Measurements from ENCODE around the gene MAP3K5. TPM values are rescaled to one million over a fixed set of nuclear protein-coding genes. Genes with fewer than 3 reads are reported as not detected.
"Not testable (repeated sequence)": the region's sequence is repeated elsewhere in the genome, so short reads cannot be mapped to it uniquely, and the experiment has no call there.

MAP3K5 gene
- total RNA-seq, 1 experiment from 2014 or later, result 8.1 TPM

DNA sequence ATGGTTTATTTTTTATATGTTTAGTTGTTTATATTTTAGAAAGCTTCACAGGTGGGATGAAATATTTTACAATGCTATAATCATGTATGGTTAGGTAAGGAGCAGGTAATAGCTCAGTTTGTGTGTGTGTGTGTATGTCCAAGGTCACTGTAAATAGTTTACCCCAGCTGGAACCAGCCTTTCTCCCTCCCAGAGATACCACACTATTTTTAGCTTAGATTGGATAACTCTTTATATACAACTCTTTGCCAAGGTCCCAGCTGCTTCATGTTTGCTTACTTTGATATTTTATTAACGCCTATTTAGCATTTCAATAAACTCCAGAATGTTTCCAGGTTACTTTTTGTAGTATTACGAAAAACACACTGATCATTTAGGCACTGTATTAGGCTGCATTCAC lies 28.3 kb upstream of the MAP3K5 start:
- intact Hi-C loops (cut with micrococcal nuclease; ENCODE audit: unreplicated experiment), result no loop called here
- ChIA-PET POLR2A (no interaction called here), CTCF (interaction anchor here (0.7 kb wide), 1 partner anchor 176 kb away, joined by 3 read pairs; no protein-coding TSS in a partner anchor)
- ATAC-seq (no peak), DNase-seq (ENCODE audit: low read depth, low spot score) (no peak)
- in situ Hi-C loops (cut with HindIII; ENCODE audit: low pct_unique_long_range_greater_than_20kb, low sequenced_read_pairs), result no loop called here
- Histone ChIP-seq H3K4me1 (ENCODE audit: control insufficient read depth, insufficient read depth, low read length) (peaks cover 3% of the 10 kb centered on the region; the same call in 1 of the 2 replicates), H3K27ac (ENCODE audit: low read length) (no peak overlapping the region), H3K36me3 (ENCODE audit: control insufficient read depth, insufficient read depth, low read length) (no peaks in the 10 kb centered on the region), H3K9me3 (ENCODE audit: control insufficient read depth, insufficient read depth, low read depth, low read length) (no peaks in the 10 kb centered on the region), H3K4me3 (ENCODE audit: low read depth in 2 of 2, low read length in 2 of 2) (no peak overlapping the region), H3K27me3 (ENCODE audit: control insufficient read depth, insufficient read depth, low read length) (no peaks in the 10 kb centered on the region)
- no TSS peak for BruUV-seq (replicated peaks)
- TF ChIP-seq TCF7L2 (IDR thresholded peaks at IDR 0.05; ENCODE audit: low read depth, low read length), result no peak
- no peak for TF ChIP-seq SIN3A (IDR thresholded peaks at IDR 0.05; ENCODE audit: borderline replicate concordance, insufficient read depth, low read depth, low read length)
- TF ChIP-seq, protein P1, sequence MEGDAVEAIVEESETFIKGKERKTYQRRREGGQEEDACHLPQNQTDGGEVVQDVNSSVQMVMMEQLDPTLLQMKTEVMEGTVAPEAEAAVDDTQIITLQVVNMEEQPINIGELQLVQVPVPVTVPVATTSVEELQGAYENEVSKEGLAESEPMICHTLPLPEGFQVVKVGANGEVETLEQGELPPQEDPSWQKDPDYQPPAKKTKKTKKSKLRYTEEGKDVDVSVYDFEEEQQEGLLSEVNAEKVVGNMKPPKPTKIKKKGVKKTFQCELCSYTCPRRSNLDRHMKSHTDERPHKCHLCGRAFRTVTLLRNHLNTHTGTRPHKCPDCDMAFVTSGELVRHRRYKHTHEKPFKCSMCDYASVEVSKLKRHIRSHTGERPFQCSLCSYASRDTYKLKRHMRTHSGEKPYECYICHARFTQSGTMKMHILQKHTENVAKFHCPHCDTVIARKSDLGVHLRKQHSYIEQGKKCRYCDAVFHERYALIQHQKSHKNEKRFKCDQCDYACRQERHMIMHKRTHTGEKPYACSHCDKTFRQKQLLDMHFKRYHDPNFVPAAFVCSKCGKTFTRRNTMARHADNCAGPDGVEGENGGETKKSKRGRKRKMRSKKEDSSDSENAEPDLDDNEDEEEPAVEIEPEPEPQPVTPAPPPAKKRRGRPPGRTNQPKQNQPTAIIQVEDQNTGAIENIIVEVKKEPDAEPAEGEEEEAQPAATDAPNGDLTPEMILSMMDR (IDR thresholded peaks at IDR 0.05), result no peak
- TF ChIP-seq, protein P2, sequence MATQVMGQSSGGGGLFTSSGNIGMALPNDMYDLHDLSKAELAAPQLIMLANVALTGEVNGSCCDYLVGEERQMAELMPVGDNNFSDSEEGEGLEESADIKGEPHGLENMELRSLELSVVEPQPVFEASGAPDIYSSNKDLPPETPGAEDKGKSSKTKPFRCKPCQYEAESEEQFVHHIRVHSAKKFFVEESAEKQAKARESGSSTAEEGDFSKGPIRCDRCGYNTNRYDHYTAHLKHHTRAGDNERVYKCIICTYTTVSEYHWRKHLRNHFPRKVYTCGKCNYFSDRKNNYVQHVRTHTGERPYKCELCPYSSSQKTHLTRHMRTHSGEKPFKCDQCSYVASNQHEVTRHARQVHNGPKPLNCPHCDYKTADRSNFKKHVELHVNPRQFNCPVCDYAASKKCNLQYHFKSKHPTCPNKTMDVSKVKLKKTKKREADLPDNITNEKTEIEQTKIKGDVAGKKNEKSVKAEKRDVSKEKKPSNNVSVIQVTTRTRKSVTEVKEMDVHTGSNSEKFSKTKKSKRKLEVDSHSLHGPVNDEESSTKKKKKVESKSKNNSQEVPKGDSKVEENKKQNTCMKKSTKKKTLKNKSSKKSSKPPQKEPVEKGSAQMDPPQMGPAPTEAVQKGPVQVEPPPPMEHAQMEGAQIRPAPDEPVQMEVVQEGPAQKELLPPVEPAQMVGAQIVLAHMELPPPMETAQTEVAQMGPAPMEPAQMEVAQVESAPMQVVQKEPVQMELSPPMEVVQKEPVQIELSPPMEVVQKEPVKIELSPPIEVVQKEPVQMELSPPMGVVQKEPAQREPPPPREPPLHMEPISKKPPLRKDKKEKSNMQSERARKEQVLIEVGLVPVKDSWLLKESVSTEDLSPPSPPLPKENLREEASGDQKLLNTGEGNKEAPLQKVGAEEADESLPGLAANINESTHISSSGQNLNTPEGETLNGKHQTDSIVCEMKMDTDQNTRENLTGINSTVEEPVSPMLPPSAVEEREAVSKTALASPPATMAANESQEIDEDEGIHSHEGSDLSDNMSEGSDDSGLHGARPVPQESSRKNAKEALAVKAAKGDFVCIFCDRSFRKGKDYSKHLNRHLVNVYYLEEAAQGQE (IDR thresholded peaks at IDR 0.05; ENCODE audit: insufficient read depth in 1 of 2, low read depth in 2 of 2, low read length in 1 of 2), result no peak
- TF ChIP-seq POLR2AphosphoS5 (IDR thresholded peaks at IDR 0.05; ENCODE audit: low read depth, low read length), result no peak

GRCh38 chr6:136816656-136817055 lies 24.4 kb upstream of the MAP3K5 start:
- Histone ChIP-seq H3K4me1 (ENCODE audit: control insufficient read depth, insufficient read depth, low read length) (peaks cover under 1% of the 10 kb centered on the region; the same call in 1 of the 2 replicates), H3K4me3 (ENCODE audit: low read depth in 2 of 2, low read length in 2 of 2) (no peak overlapping the region), H3K9me3 (ENCODE audit: control insufficient read depth, insufficient read depth, low read depth, low read length) (no peaks in the 10 kb centered on the region), H3K27me3 (ENCODE audit: control insufficient read depth, insufficient read depth, low read length) (no peaks in the 10 kb centered on the region), H3K36me3 (ENCODE audit: control insufficient read depth, insufficient read depth, low read length) (no peaks in the 10 kb centered on the region), H3K27ac (ENCODE audit: low read length) (no peak overlapping the region)
- TF ChIP-seq TCF7L2 (IDR thresholded peaks at IDR 0.05; ENCODE audit: low read depth, low read length) (no peak), SIN3A (IDR thresholded peaks at IDR 0.05; ENCODE audit: borderline replicate concordance, insufficient read depth, low read depth, low read length) (no peak), POLR2AphosphoS5 (IDR thresholded peaks at IDR 0.05; ENCODE audit: low read depth, low read length) (no peak)
- TF ChIP-seq, protein P1 (IDR thresholded peaks at IDR 0.05), result no peak
- TF ChIP-seq, protein P2 (IDR thresholded peaks at IDR 0.05; ENCODE audit: insufficient read depth in 1 of 2, low read depth in 2 of 2, low read length in 1 of 2), result no peak
- POLR2A ChIA-PET, result no interaction called here
- in situ Hi-C loops (cut with HindIII; ENCODE audit: low pct_unique_long_range_greater_than_20kb, low sequenced_read_pairs) (no loop called here), intact Hi-C loops (cut with micrococcal nuclease; ENCODE audit: unreplicated experiment) (no loop called here)
- CTCF ChIA-PET, result no interaction called here
- BruUV-seq (replicated peaks), result no TSS peak
- DNase-seq (ENCODE audit: low read depth, low spot score) (no peak), ATAC-seq (no peak)

DNA sequence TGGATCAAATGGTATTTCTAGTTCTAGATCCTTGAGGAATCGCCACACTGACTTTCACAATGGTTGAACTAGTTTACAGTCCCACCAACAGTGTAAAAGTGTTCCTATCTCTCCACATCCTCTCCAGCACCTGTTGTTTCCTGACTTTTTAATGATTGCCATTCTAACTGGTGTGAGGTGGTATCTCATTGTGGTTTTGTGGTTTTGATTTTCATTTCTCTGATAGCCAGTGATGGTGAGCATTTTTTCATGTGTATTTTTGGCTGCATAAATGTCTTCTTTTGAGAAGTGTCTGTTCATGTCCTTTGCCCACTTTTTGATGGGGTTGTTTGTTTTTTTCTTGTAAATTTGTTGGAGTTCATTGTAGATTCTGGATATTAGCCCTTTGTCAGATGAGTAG lies 23.3 kb upstream of the MAP3K5 start:
- H3K27ac ChIP-seq (ENCODE audit: low read length); in situ Hi-C loops (cut with HindIII; ENCODE audit: low pct_unique_long_range_greater_than_20kb, low sequenced_read_pairs); BruUV-seq (replicated peaks); H3K4me1 ChIP-seq (ENCODE audit: control insufficient read depth, insufficient read depth, low read length); DNase-seq (ENCODE audit: low read depth, low spot score); H3K9me3 ChIP-seq (ENCODE audit: control insufficient read depth, insufficient read depth, low read depth, low read length); ATAC-seq; POLR2A ChIA-PET; H3K36me3 ChIP-seq (ENCODE audit: control insufficient read depth, insufficient read depth, low read length); H3K4me3 ChIP-seq (ENCODE audit: low read depth in 2 of 2, low read length in 2 of 2); CTCF ChIA-PET; H3K27me3 ChIP-seq (ENCODE audit: control insufficient read depth, insufficient read depth, low read length); intact Hi-C loops (cut with micrococcal nuclease; ENCODE audit: unreplicated experiment): not testable (repeated sequence)

All from Panc1 (cell line).